Measurements from ENCODE around the gene QRICH1. TPM values are rescaled to one million over a fixed set of nuclear protein-coding genes. Genes with fewer than 3 reads are reported as not detected.
A peak's percentile ranks its signal among the peaks of the same experiment; 100 is the strongest.

Gene QRICH1
- total RNA-seq, 2 experiments from 2014 or later, result 126 to 127 TPM

GRCh38 chr3:49100046-49100615 lies 6.3 kb upstream of the QRICH1 start:
- H3K4me3 Mint-ChIP-seq, result no peak overlapping the region
- peaks cover 31% of the 10 kb centered on the region for H3K36me3 Mint-ChIP-seq
- no peaks in the 10 kb centered on the region for H3K27me3 Mint-ChIP-seq
- peaks cover 17% of the 10 kb centered on the region for H3K4me1 Mint-ChIP-seq
- no peak for DNase-seq
- H3K27ac Mint-ChIP-seq, result no peak overlapping the region
- H3K9me3 Mint-ChIP-seq, result no peaks in the 10 kb centered on the region

GRCh38 chr3:49098910-49099630 lies 5.2 kb upstream of the QRICH1 start:
- Mint-ChIP-seq H3K4me3 (no peak overlapping the region), H3K27ac (no peak overlapping the region), H3K4me1 (peaks cover 16% of the 10 kb centered on the region), H3K9me3 (no peaks in the 10 kb centered on the region), H3K36me3 (peaks cover 29% of the 10 kb centered on the region), H3K27me3 (no peaks in the 10 kb centered on the region)
- no peak for DNase-seq

- H3K4me3 Mint-ChIP-seq, result no peak overlapping the region
- H3K36me3 Mint-ChIP-seq, result peaks cover 29% of the 10 kb centered on the region
- no peaks in the 10 kb centered on the region for H3K9me3 Mint-ChIP-seq
- no peak for DNase-seq
- H3K27ac Mint-ChIP-seq, result no peak overlapping the region
- peaks cover 11% of the 10 kb centered on the region for H3K4me1 Mint-ChIP-seq
- H3K27me3 Mint-ChIP-seq, result no peaks in the 10 kb centered on the region
Observed at GRCh38 chr3:49098429-49098828, 4.6 kb upstream of the QRICH1 start.

- Mint-ChIP-seq H3K27ac (peak overlapping the region; percentile 91), H3K27me3 (no peaks in the 10 kb centered on the region), H3K36me3 (peaks cover 17% of the 10 kb centered on the region), H3K9me3 (no peaks in the 10 kb centered on the region), H3K4me3 (peak overlapping the region; percentile 85), H3K4me1 (peaks cover 30% of the 10 kb centered on the region)
- peak; percentile 88 for DNase-seq
Observed at GRCh38 chr3:49092938-49093852, 676 bp downstream of the QRICH1 start.

- no peaks in the 10 kb centered on the region for H3K27me3 Mint-ChIP-seq
- H3K4me3 Mint-ChIP-seq, result no peak overlapping the region
- H3K9me3 Mint-ChIP-seq, result no peaks in the 10 kb centered on the region
- H3K36me3 Mint-ChIP-seq, result peaks cover 7% of the 10 kb centered on the region
- no peak overlapping the region for H3K27ac Mint-ChIP-seq
- peaks cover 11% of the 10 kb centered on the region for H3K4me1 Mint-ChIP-seq
- no peak for DNase-seq
Observed at GRCh38 chr3:49081429-49081828, 12.4 kb downstream of the QRICH1 start.

- Mint-ChIP-seq H3K4me3 (no peak overlapping the region), H3K9me3 (no peaks in the 10 kb centered on the region), H3K27me3 (no peaks in the 10 kb centered on the region), H3K4me1 (peaks cover 11% of the 10 kb centered on the region), H3K36me3 (peaks cover 6% of the 10 kb centered on the region), H3K27ac (no peak overlapping the region)
- no peak for DNase-seq
Observed at GRCh38 chr3:49079270-49079669, 14.6 kb downstream of the QRICH1 start.

- no peak for DNase-seq
- no peaks in the 10 kb centered on the region for H3K9me3 Mint-ChIP-seq
- no peak overlapping the region for H3K27ac Mint-ChIP-seq
- H3K4me3 Mint-ChIP-seq, result no peak overlapping the region
- H3K27me3 Mint-ChIP-seq, result no peaks in the 10 kb centered on the region
- peaks cover 10% of the 10 kb centered on the region for H3K36me3 Mint-ChIP-seq
- peaks cover 11% of the 10 kb centered on the region for H3K4me1 Mint-ChIP-seq
Observed at GRCh38 chr3:49076646-49077045, 17.2 kb downstream of the QRICH1 start.

- DNase-seq, result no peak
- peaks cover 6% of the 10 kb centered on the region for H3K4me1 Mint-ChIP-seq
- no peak overlapping the region for H3K27ac Mint-ChIP-seq
- no peaks in the 10 kb centered on the region for H3K9me3 Mint-ChIP-seq
- H3K27me3 Mint-ChIP-seq, result no peaks in the 10 kb centered on the region
- peaks cover 10% of the 10 kb centered on the region for H3K36me3 Mint-ChIP-seq
- H3K4me3 Mint-ChIP-seq, result no peak overlapping the region
Observed at GRCh38 chr3:49076116-49076515, 17.8 kb downstream of the QRICH1 start.

- Mint-ChIP-seq H3K9me3 (no peaks in the 10 kb centered on the region), H3K27me3 (no peaks in the 10 kb centered on the region), H3K4me1 (peaks cover 8% of the 10 kb centered on the region), H3K27ac (no peak overlapping the region), H3K36me3 (peaks cover 14% of the 10 kb centered on the region), H3K4me3 (no peak overlapping the region)
- no peak for DNase-seq
Observed at GRCh38 chr3:49058011-49058410, 35.9 kb downstream of the QRICH1 start.

GRCh38 chr3:49057268-49057667 lies 36.6 kb downstream of the QRICH1 start:
- no peak overlapping the region for H3K4me3 Mint-ChIP-seq

GRCh38 chr3:49054344-49054862 lies 39.5 kb downstream of the QRICH1 start:
- H3K36me3 Mint-ChIP-seq, result peaks cover 23% of the 10 kb centered on the region
- no peaks in the 10 kb centered on the region for H3K9me3 Mint-ChIP-seq
- peaks cover 9% of the 10 kb centered on the region for H3K4me1 Mint-ChIP-seq
- H3K27me3 Mint-ChIP-seq, result no peaks in the 10 kb centered on the region
- no peak for DNase-seq
- no peak overlapping the region for H3K27ac Mint-ChIP-seq
- H3K4me3 Mint-ChIP-seq, result no peak overlapping the region

More at GRCh38 chr3:49057268-49057667, 36.6 kb downstream of the QRICH1 start:
- Mint-ChIP-seq H3K9me3 (no peaks in the 10 kb centered on the region), H3K27ac (no peak overlapping the region), H3K27me3 (no peaks in the 10 kb centered on the region), H3K4me1 (peaks cover 10% of the 10 kb centered on the region), H3K36me3 (peaks cover 18% of the 10 kb centered on the region)
- no peak for DNase-seq

GRCh38 chr3:49053543-49053942 lies 40.3 kb downstream of the QRICH1 start:
- Mint-ChIP-seq H3K4me3 (no peak overlapping the region), H3K9me3 (no peaks in the 10 kb centered on the region), H3K36me3 (peaks cover 23% of the 10 kb centered on the region), H3K27me3 (no peaks in the 10 kb centered on the region), H3K27ac (no peak overlapping the region), H3K4me1 (peaks cover 9% of the 10 kb centered on the region)
- no peak for DNase-seq

- no peak overlapping the region for H3K27ac Mint-ChIP-seq
- H3K27me3 Mint-ChIP-seq, result no peaks in the 10 kb centered on the region
- H3K4me3 Mint-ChIP-seq, result no peak overlapping the region
- no peaks in the 10 kb centered on the region for H3K4me1 Mint-ChIP-seq
- H3K36me3 Mint-ChIP-seq, result peaks cover 10% of the 10 kb centered on the region
- no peak for DNase-seq
- H3K9me3 Mint-ChIP-seq, result no peaks in the 10 kb centered on the region
Observed at GRCh38 chr3:49035281-49035680, 58.6 kb downstream of the QRICH1 start.

- no peak for DNase-seq
- H3K27me3 Mint-ChIP-seq, result no peaks in the 10 kb centered on the region
- H3K36me3 Mint-ChIP-seq, result peaks cover 10% of the 10 kb centered on the region
- H3K27ac Mint-ChIP-seq, result no peak overlapping the region
- H3K9me3 Mint-ChIP-seq, result no peaks in the 10 kb centered on the region
- no peak overlapping the region for H3K4me3 Mint-ChIP-seq
- H3K4me1 Mint-ChIP-seq, result peaks cover under 1% of the 10 kb centered on the region
Observed at GRCh38 chr3:49034650-49035049, 59.2 kb downstream of the QRICH1 start.
